Measurements from ENCODE around the gene TGFB3.
"Not testable (repeated sequence)": the region's sequence is repeated elsewhere in the genome, so short reads cannot be mapped to it uniquely, and the experiment has no call there.

TGFB3 gene

GRCh38 chr14:75944607-75945241 is 37.1 kb downstream of the TGFB3 start:
- no peak for DNase-seq

- DNase-seq, result peak; percentile 24
These were observed 40.8 kb downstream of the TGFB3 start for GRCh38 chr14:75941030-75941429.

DNA sequence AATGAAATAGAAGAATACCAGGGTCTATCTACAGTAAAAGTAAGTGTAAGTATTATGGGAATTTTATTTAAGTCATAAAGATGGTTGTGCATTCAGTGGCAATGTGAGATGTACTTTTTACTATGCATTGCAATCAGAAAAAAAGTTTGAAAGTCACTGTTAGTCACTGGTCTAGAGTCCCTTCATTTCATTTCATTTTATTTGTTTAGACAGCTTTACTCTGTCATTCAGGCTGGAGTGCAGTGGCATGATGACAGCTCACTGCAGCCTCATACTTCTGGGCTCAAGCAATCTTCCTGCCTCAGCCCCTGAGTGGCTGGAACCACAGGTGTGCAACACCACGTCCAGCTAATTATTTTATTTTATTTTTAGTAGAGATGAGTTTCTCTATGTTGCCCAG is 42.6 kb downstream of the TGFB3 start:
- no peak for DNase-seq

- no peak for DNase-seq
These were observed 46.7 kb downstream of the TGFB3 start for GRCh38 chr14:75934998-75935628.

DNA sequence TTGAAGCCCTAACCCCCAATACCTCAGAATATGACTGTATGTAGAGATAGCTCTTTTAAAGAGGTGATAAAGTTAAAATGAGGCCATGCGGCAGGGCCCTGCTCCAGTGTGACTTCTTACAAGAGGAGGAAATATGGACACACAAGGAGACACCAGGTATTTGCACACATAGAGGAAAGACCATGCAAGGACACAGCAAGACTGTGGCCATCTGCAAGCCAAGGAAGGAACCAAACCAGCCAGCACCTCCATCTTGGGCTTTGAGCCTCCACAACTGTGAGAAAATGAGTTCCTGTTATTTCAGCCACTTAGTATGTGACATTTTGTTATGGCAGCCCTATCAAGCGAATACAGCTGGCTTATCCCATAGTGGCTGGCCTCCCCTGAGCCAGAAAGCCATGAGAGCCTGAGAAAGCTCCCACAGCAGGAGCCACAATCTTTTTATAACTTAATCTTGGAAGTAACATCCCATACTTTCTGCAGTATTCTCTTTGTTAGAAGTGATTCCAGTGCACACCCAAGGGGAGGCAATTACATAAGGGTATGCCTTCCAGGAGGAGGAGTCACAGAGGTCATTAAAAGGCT is 48.0 kb downstream of the TGFB3 start:
- DNase-seq, result no peak

DNA sequence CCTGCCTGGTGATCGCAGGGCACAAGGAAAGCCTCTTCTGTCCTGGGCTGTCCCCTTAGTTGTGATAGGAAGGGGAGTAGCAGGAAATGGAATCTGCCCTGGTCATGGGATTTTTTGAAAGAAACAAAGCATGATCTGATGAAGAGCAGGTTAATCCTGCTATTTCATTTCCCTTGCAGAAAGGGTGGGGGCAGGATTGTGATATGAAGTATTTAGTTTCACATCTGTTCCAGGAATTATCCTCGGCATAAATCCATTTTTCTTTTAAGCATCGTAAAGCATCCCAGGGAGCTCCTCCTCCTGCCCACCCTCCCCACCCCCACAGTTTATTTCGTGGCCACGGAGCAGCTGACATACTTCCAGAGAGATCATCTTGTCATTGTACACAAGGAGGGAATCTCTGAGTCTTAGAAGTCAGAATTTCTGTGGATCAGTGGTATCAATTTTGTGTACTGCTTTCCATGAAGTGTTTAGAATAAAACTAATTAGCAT is 53.1 kb downstream of the TGFB3 start:
- peak; percentile 32 for DNase-seq

DNA sequence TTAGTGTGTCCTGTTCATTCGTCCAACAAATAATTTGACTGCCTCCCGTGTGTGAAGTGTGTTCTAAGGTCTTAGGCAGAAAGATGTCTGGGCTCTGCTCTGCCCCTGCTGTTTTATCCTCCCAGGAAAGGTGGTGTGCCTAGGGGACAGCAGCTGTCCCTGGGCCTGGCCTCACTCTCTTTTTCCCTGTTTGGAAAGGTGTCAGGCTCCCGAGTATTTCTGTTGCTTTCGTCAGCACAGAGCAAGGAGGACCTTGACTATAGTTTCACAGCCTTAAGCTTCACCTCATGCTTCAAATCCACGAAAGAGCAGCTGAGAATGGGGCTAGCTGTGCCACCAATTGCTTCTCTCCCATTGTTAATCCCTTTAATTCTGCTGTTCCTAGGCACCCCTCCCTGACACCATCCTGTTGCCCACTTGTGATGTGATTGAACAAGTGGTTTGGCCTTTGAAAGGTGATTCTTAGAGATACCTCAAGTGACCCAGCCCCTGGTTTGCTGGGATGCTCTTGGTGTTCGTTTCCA is 54.2 kb downstream of the TGFB3 start:
- no peak for DNase-seq

GRCh38 chr14:75926431-75927115 is 55.2 kb downstream of the TGFB3 start:
- DNase-seq, result no peak

GRCh38 chr14:75925141-75925840 is 56.5 kb downstream of the TGFB3 start:
- DNase-seq, result not testable (repeated sequence)

DNA sequence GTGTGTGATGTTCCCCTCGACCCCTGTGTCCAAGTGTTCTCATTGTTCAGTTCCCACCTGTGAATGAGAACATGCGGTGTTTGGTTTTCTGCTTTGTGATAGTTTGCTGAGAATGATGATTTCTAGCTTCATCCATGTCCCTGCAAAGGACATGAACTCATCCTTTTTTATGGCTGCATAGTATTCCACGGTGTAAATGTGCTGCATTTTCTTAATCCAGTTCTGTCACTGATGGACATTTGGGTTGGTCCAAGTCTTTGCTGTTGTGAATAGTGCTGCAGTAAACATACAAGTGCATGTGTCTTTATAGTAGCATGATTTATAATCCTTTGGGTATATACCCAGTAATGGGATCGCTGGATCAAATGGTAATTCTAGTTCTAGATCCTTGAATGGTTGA is 61.4 kb downstream of the TGFB3 start:
- not testable (repeated sequence) for DNase-seq

DNA sequence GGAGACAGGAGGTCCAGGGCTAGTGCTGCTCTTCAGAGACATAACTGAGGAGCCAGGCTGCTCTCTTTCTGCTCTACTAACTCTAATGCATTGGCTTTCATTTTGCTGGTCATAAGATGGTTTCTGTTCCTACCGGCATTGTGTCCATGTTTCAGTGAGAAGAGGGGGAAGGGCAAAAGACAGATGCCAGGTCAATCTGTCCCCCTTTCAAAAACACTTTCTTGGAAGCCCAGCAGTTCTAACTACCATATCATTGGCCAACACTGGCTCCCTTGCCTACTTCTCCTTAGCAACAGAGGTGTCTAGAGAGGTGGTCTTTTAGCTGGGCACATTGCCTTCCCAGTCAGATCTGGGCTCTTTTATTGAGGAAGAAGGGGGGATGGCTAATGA is 63.9 kb downstream of the TGFB3 start:
- DNase-seq, result no peak

- DNase-seq, result no peak
These were observed 64.4 kb downstream of the TGFB3 start for GRCh38 chr14:75917322-75917945.

DNA sequence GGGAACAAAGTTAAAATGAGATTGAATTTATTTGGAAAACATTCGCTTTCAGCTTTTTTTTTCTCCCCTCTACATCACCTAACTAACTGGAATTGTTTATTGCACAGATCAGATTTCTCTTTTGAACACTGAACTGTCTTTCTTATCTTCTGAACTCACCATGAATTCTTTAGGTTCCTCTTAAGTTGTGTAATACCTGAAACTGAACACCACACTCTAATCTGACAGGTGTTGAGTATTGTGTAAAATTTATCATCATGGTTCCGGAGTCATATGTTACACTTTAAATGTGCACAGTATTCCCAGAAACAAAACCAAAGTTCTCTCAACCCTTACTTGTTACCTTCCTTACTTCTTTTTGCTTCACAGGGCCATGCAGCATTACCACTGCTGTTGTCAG is 66.8 kb downstream of the TGFB3 start:
- DNase-seq, result no peak

GRCh38 chr14:75913183-75913582 is 68.6 kb downstream of the TGFB3 start:
- DNase-seq, result no peak

DNA sequence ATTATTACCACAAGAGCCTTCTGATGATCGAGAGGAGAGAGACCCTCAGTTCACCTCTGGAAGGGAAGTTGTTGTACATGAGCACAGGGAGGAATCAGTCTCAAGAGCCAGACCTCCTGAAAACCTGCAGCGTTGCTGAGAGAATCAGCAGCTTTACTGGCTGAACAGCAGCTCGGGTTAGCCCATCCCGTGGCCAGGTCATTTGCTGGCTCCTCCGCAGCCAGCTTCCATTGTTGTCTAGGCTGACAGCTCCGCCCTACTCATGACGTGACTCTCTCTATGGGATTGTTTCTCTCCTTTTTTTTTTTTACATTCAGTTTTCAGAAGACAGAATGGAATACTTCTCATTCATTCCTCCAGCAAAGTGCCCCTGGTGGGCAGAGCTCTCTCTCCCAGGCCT is 69.9 kb downstream of the TGFB3 start:
- no peak for DNase-seq

DNA sequence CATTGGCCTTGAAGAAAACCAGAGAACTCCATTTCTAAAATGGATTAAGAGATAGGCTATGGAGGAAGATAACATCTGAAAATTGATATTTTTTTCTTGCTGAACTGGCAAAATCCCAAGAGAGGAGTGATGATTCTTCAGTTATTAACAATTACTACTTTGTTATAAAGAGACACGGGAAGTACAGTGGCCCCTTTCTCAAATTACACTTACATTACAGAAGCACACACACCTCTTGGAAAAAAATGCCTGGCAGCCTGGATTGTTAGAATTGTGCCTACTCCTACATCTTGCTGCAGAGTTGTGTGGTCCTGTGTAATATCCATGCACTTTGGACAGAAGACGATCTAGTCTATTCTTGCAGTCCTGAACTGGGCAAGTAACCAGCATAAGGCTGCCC is 71.7 kb downstream of the TGFB3 start:
- no peak for DNase-seq

GRCh38 chr14:75909630-75910029 is 72.2 kb downstream of the TGFB3 start:
- no peak for DNase-seq

Data from NCI-H1694 (cell line).